HEK293 (cell line): ENCODE measurements around the gene ITGA8.

Experiments
- GLI2 ChIP-seq: fragments of 450-650 bp; formaldehyde crosslinking; IDR thresholded peaks from 2 replicates; pipeline ENCODE4; 2017; ENCODE audit warnings: missing biosample characterization, missing genetic modification characterization, low read depth, borderline replicate concordance
- MZF1 ChIP-seq: fragments of 450-650 bp; formaldehyde crosslinking; IDR thresholded peaks from 2 replicates; pipeline ENCODE4 v1.5.1; 2017; ENCODE audit warnings: missing biosample characterization, missing genetic modification characterization, borderline replicate concordance
- ZNF121 ChIP-seq: fragments of 450-650 bp; formaldehyde crosslinking; IDR thresholded peaks from 2 replicates; pipeline ENCODE4 v1.5.1; 2016; ENCODE audit warnings: missing biosample characterization, missing genetic modification characterization
- ZNF239 ChIP-seq: fragments of 450-650 bp; formaldehyde crosslinking; IDR thresholded peaks from 2 replicates; pipeline ENCODE4 v1.5.1; 2016; ENCODE audit warnings: missing biosample characterization, missing genetic modification characterization
- ZSCAN30 ChIP-seq: fragments of 450-650 bp; IDR thresholded peaks from 2 replicates; pipeline ENCODE4 v1.5.1; 2018; ENCODE audit warnings: missing biosample characterization, mild to moderate bottlenecking, missing genetic modification characterization, moderate library complexity

- TF ChIP-seq ZNF121 (tag by site-specific recombination) (no peak), ZSCAN30 (tag by site-specific recombination) (no peak), MZF1 (no peak), GLI2 (tag by site-specific recombination) (no peak), ZNF239 (tag by site-specific recombination) (no peak)
Measured at GRCh38 chr10:15620836-15621515, 98.7 kb downstream of the ITGA8 start.
